Transverse colon (tissue), 4 donors: ENCODE measurements around the gene GMEB1.

Experiments used
- CTCF ChIP-seq, 5 experiments: fragments of 200-600 bp in 3 of 5; fragments of 450-650 bp in 2 of 5; sonication (generic) in 3 of 5; IDR thresholded peaks; 1 replicate in 2 of 5; 2 replicates in 3 of 5; pipeline ENCODE4 v1.5.1; 2016 to 2017; ENCODE audit warnings: antibody characterized with exemption in 5 of 5, inconsistent platforms in 3 of 5, mild to moderate bottlenecking in 2 of 5, moderate library complexity in 1 of 5
- EP300 ChIP-seq: sonication (generic); formaldehyde crosslinking; IDR thresholded peaks from one replicate; pipeline ENCODE4 v1.6.1; 2017; ENCODE audit warnings: antibody characterized with exemption, low read depth
- POLR2A ChIP-seq: fragments of 450-650 bp; IDR thresholded peaks from one replicate; pipeline ENCODE4 v1.6.1; 2016; ENCODE audit warnings: antibody characterized with exemption, mild to moderate bottlenecking, moderate library complexity
- POLR2AphosphoS5 ChIP-seq, 3 donors: sonication (generic); formaldehyde crosslinking; IDR thresholded peaks; one replicate each; pipeline ENCODE4 v1.6.1; 2016; ENCODE audit warnings: antibody characterized with exemption in 3 of 3

GRCh38 chr1:28640766-28641165 lies 27.8 kb upstream of the GMEB1 start:
- TF ChIP-seq CTCF (IDR thresholded peaks at IDR 0.05) (peak in 3 of 5 experiments; percentile 23 to 38 (median 27)), POLR2AphosphoS5 (IDR thresholded peaks at IDR 0.05) (no peak), POLR2A (no peak), EP300 (no peak)
